IMR-90 (cell line): ENCODE results near the gene ZNF423. TPM values are rescaled to one million over a fixed set of nuclear protein-coding genes. Genes with fewer than 3 reads are reported as not detected.

ENCODE experiments used
- ATAC-seq: fragments of 200-7000 bp; cut with Tn5 transposase; 2 replicates; pipeline ENCODE4 v1.9.1; 2020; ENCODE audit warnings: low read depth, mild to moderate bottlenecking, moderate library complexity
- BruUV-seq: library from RNA; stranded (reverse); fragments of 400-500 nt; replicated peaks from 2 replicates; lab custom pipeline; 2021; lab: Mats Ljungman, UMichigan
- CTCF ChIA-PET: fragments of 300-600 bp; formaldehyde crosslinking; extraction: SDS; loops from one replicate; lab custom pipeline; 2021; ENCODE audit warnings: antibody characterized with exemption; lab: Yijun Ruan, JAX
- POLR2A ChIA-PET: fragments of 300-600 bp; sonication (Branson Sonifier 250); formaldehyde crosslinking; loops from one replicate; lab custom pipeline; 2022; ENCODE audit warnings: antibody characterized with exemption; ENCODE audit not compliant: unreplicated experiment; lab: Charles Lee
- DNase-seq: peaks from one replicate; pipeline ENCODE4 v3.0.0; 2013
- H2AFZ ChIP-seq: replicated peaks from 2 replicates; pipeline ENCODE3; 2013; ENCODE audit warnings: low read length, mild to moderate bottlenecking; ENCODE audit not compliant: poor library complexity
- H2AK5ac ChIP-seq: 2 replicates; pipeline ENCODE4 v1.6.1; 2013; ENCODE audit warnings: low read depth, low read length, inconsistent platforms
- H2AK9ac ChIP-seq: replicated peaks from 2 replicates; pipeline ENCODE3; 2013; ENCODE audit warnings: mild to moderate bottlenecking, low read depth, low read length, moderate library complexity; ENCODE audit not compliant: poor library complexity
- H2BK120ac ChIP-seq: 2 replicates; pipeline ENCODE4 v1.6.1; 2013; ENCODE audit warnings: low read depth, low read length, inconsistent platforms
- H2BK15ac ChIP-seq: 3 replicates; pipeline ENCODE4 v1.6.1; 2013; ENCODE audit warnings: low read depth, low read length, inconsistent platforms
- H2BK20ac ChIP-seq: 2 replicates; pipeline ENCODE4 v1.6.1; 2013; ENCODE audit warnings: low read depth, mild to moderate bottlenecking, inconsistent platforms, low read length, moderate library complexity
- H2BK5ac ChIP-seq: 2 replicates; pipeline ENCODE4 v1.6.1; 2013; ENCODE audit warnings: mild to moderate bottlenecking, low read depth, low read length, inconsistent platforms; ENCODE audit not compliant: poor library complexity, severe bottlenecking
- H3K14ac ChIP-seq: replicated peaks from 2 replicates; pipeline ENCODE4 v1.6.1; 2013; ENCODE audit warnings: low read depth, low read length, inconsistent platforms
- H3K18ac ChIP-seq: 2 replicates; pipeline ENCODE4 v1.6.1; 2013; ENCODE audit warnings: low read depth, low read length, control low read depth
- H3K23ac ChIP-seq: 2 replicates; pipeline ENCODE4 v1.6.1; 2013; ENCODE audit warnings: low read depth, low read length, inconsistent platforms
- H3K27ac ChIP-seq: 2 replicates; pipeline ENCODE4 v1.5.1; 2013; ENCODE audit warnings: mild to moderate bottlenecking, control low read depth, low read length; ENCODE audit not compliant: insufficient read depth
- H3K27me3 ChIP-seq: 2 replicates; pipeline ENCODE4 v1.6.1; 2013; ENCODE audit warnings: low read length; ENCODE audit not compliant: control insufficient read depth, insufficient read depth
- H3K36me3 ChIP-seq: 2 replicates; pipeline ENCODE4 v1.6.1; 2013; ENCODE audit warnings: low read length, mixed read lengths; ENCODE audit not compliant: control insufficient read depth, insufficient read depth
- H3K4ac ChIP-seq: 2 replicates; pipeline ENCODE4 v1.6.1; 2013; ENCODE audit warnings: low read depth, low read length, inconsistent platforms
- H3K4me1 ChIP-seq: 2 replicates; pipeline ENCODE4 v1.6.1; 2013; ENCODE audit warnings: low read length, mixed read lengths; ENCODE audit not compliant: control insufficient read depth, insufficient read depth
- H3K4me2 ChIP-seq: 2 replicates; pipeline ENCODE4 v1.6.1; 2013; ENCODE audit warnings: low read depth, mild to moderate bottlenecking, control low read depth, low read length, moderate library complexity
- H3K4me3 ChIP-seq: 2 replicates; pipeline ENCODE4 v1.5.1; 2013; ENCODE audit warnings: low read depth, mild to moderate bottlenecking, control low read depth, low read length, moderate library complexity; ENCODE audit not compliant: insufficient read depth
- H3K56ac ChIP-seq: 2 replicates; pipeline ENCODE4 v1.6.1; 2013; ENCODE audit warnings: low read length, inconsistent platforms; ENCODE audit not compliant: insufficient read depth; ENCODE audit errors: extremely low read depth
- H3K79me1 ChIP-seq, 2 experiments: 2 replicates each; pipeline ENCODE4 v1.6.1; 2013; ENCODE audit warnings: low read length in 2 of 2, inconsistent platforms in 1 of 2, low read depth in 1 of 2
- H3K9ac ChIP-seq: 2 replicates; pipeline ENCODE4 v1.6.1; 2013; ENCODE audit warnings: low read depth, low read length, control low read depth
- H3K9me1 ChIP-seq: 2 replicates; pipeline ENCODE4 v1.6.1; 2013; ENCODE audit warnings: low read length, inconsistent platforms; ENCODE audit not compliant: insufficient read depth
- H3K9me3 ChIP-seq: 2 replicates; pipeline ENCODE4 v1.6.1; 2013; ENCODE audit warnings: low read length; ENCODE audit not compliant: control insufficient read depth, insufficient read depth
- H4K20me1 ChIP-seq: 2 replicates; pipeline ENCODE4 v1.6.1; 2013; ENCODE audit warnings: low read length, inconsistent platforms; ENCODE audit not compliant: insufficient read depth
- H4K5ac ChIP-seq: 2 replicates; pipeline ENCODE4 v1.6.1; 2013; ENCODE audit warnings: mild to moderate bottlenecking, low read depth, low read length, control low read depth
- H4K8ac ChIP-seq, 2 experiments: 2 replicates each; pipeline ENCODE4 v1.6.1; 2013; ENCODE audit warnings: low read depth in 2 of 2, low read length in 2 of 2, control low read depth in 1 of 2, inconsistent platforms in 1 of 2
- H4K91ac ChIP-seq: 2 replicates; pipeline ENCODE4 v1.6.1; 2013; ENCODE audit warnings: low read depth, low read length, inconsistent platforms; ENCODE audit not compliant: insufficient read depth
- BHLHE40 ChIP-seq: fragments of 150-350 bp; IDR thresholded peaks from 2 replicates; pipeline ENCODE4 v1.6.1; 2016; ENCODE audit warnings: mild to moderate bottlenecking, low read depth, low read length
- CEBPB ChIP-seq: IDR thresholded peaks from 2 replicates; pipeline ENCODE4 v1.6.1; 2012; ENCODE audit warnings: low read depth, low read length, improper control_type of control experiment
- CHD1 ChIP-seq: IDR thresholded peaks from 2 replicates; pipeline ENCODE4 v1.6.1; 2012; ENCODE audit warnings: low read depth, low read length, improper control_type of control experiment
- FOS ChIP-seq: fragments of 150-350 bp; IDR thresholded peaks from 2 replicates; pipeline ENCODE4 v1.6.1; 2016; ENCODE audit warnings: low read depth, low read length
- MAFK ChIP-seq: IDR thresholded peaks from 2 replicates; pipeline ENCODE4 v1.6.1; 2012; ENCODE audit warnings: low read depth, low read length, improper control_type of control experiment
- MAZ ChIP-seq: IDR thresholded peaks from 2 replicates; pipeline ENCODE4 v1.6.1; 2012; ENCODE audit warnings: low read depth, mild to moderate bottlenecking, low read length, improper control_type of control experiment, moderate library complexity, borderline replicate concordance
- MXI1 ChIP-seq: IDR thresholded peaks from 2 replicates; pipeline ENCODE4 v1.6.1; 2012; ENCODE audit warnings: low read depth, mild to moderate bottlenecking, low read length, moderate library complexity, borderline replicate concordance
- NFE2L2 ChIP-seq: fragments of 150-350 bp; IDR thresholded peaks from 2 replicates; pipeline ENCODE4 v1.6.1; 2016; ENCODE audit warnings: low read depth, mild to moderate bottlenecking, low read length
- POLR2A ChIP-seq: IDR thresholded peaks from 2 replicates; pipeline ENCODE4 v1.6.1; 2012; ENCODE audit warnings: mild to moderate bottlenecking, low read depth, low read length
- RAD21 ChIP-seq: IDR thresholded peaks from 2 replicates; pipeline ENCODE4 v1.6.1; 2012; ENCODE audit warnings: low read length, improper control_type of control experiment
- RCOR1 ChIP-seq: IDR thresholded peaks from 2 replicates; pipeline ENCODE4 v1.6.1; 2012; ENCODE audit warnings: mild to moderate bottlenecking, low read length, improper control_type of control experiment; ENCODE audit not compliant: insufficient replicate concordance
- RFX5 ChIP-seq: IDR thresholded peaks from 2 replicates; pipeline ENCODE4 v1.8.0; 2012; ENCODE audit warnings: low read depth, mild to moderate bottlenecking, low read length, moderate library complexity
- SMC3 ChIP-seq: fragments of 150-350 bp; IDR thresholded peaks from 2 replicates; pipeline ENCODE4 v1.6.1; 2016; ENCODE audit warnings: low read depth, mild to moderate bottlenecking, antibody characterized with exemption, low read length, moderate library complexity
- WGBS, 2 experiments: methylation state at CpG; one replicate each; pipeline versions ENCODE4 v1.1.5 to v1.1.7; 2013; ENCODE audit warnings: missing lambda C conversion rate in 2 of 2; ENCODE audit not compliant: insufficient read length in 1 of 2; ENCODE audit errors: extremely low coverage in 2 of 2; 5-methylcytosine and 5-hydroxymethylcytosine counted together
- dilution Hi-C: fragments of 300-500 bp; cut with HindIII; formaldehyde crosslinking; loops from one replicate; pipeline ENCODE4 v1.14.3; 2018; ENCODE audit warnings: low sequenced_read_pairs; ENCODE audit not compliant: unreplicated experiment
- in situ Hi-C: fragments of 300-500 bp; cut with MboI; formaldehyde crosslinking; loops from 3 replicates; pipeline ENCODE4 v1.14.3; 2019; ENCODE audit warnings: low sequenced_read_pairs, inconsistent platforms, mixed read lengths
- intact Hi-C: fragments of 100-400 bp; cut with micrococcal nuclease; formaldehyde crosslinking; loops from 2 replicates; pipeline ENCODE4 v1.10.0; 2022
- polyA plus RNA-seq, 3 experiments: library from polyadenylated mRNA; depleted of rRNA; stranded (reverse); fragments of >200 nt; gene quantifications; 2 replicates each; pipeline ENCODE4 v1.2.3, GENCODE V29; 2012; ENCODE audit warnings: low replicate concordance in 1 of 3
- total RNA-seq: library from RNA; depleted of rRNA; stranded (reverse); fragments of >200 nt; gene quantifications from 2 replicates; pipeline ENCODE4 v1.2.3, GENCODE V29; 2012
- TF ChIP-seq, protein P1 (sequence below): conservative IDR thresholded peaks from 2 replicates; pipeline ENCODE4 v1.5.1; 2012; ENCODE audit warnings: mild to moderate bottlenecking, low read depth, low read length, improper control_type of control experiment
- TF ChIP-seq, protein P2 (sequence below): fragments of 150-350 bp; IDR thresholded peaks from 2 replicates; pipeline ENCODE4 v1.6.1; 2016; ENCODE audit warnings: low read depth, mild to moderate bottlenecking, low read length, moderate library complexity, borderline replicate concordance
- TF ChIP-seq, protein P3 (sequence below): fragments of 150-350 bp; IDR thresholded peaks from 2 replicates; pipeline ENCODE4 v1.6.1; 2017; ENCODE audit warnings: mild to moderate bottlenecking, antibody characterized with exemption, low read length, low read depth

The ZNF423 gene
- total and polyA plus RNA-seq, 2 of the 4 experiments (the other 2 are of a cell fraction), result under 0.01 to 0.10 TPM

DNA sequence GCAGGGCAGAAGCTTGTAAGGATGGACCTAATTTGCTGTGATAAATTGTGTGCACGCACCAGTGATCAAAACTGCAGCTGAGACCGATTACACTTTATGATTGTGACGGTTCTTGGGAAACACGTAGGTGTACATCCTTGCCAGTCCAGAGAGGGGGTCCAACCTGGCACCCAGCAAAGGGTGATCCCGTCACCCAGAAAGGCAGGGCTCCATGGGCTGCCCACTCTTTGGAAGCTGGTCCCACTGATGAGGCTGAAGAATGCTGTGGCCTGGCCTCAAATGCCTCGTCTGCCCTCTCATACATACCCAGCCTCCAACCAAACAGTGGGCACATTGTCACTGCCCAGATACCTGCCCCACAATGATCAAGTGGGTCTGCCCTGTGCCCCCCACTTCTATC lies 350.4 kb downstream of the ZNF423 start:
- no peak overlapping the region for H3K14ac ChIP-seq
- H3K27ac ChIP-seq, result no peak overlapping the region
- 40% methylated on average over 1 of the region's 6 CpGs; no CpG with 5 or more reads in 1 of the 2 experiments for WGBS, 2 experiments
- H2BK5ac ChIP-seq, result no peak overlapping the region
- no peak overlapping the region for H2AFZ ChIP-seq
- H4K91ac ChIP-seq, result no peak overlapping the region
- H3K56ac ChIP-seq, result no peak overlapping the region
- H3K4ac ChIP-seq, result no peak overlapping the region
- H3K36me3 ChIP-seq, result no peaks in the 10 kb centered on the region
- H3K23ac ChIP-seq, result no peak overlapping the region
- no peak overlapping the region for H4K5ac ChIP-seq
- no peak overlapping the region for H3K4me3 ChIP-seq
- H2BK20ac ChIP-seq, result no peak overlapping the region
- no peaks in the 10 kb centered on the region for H3K79me1 ChIP-seq
- ChIA-PET POLR2A (no interaction called here), CTCF (no interaction called here)
- H3K27me3 ChIP-seq, result no peaks in the 10 kb centered on the region
- H3K4me2 ChIP-seq, result no peak overlapping the region
- H3K9ac ChIP-seq, result no peak overlapping the region
- H2BK120ac ChIP-seq, result no peak overlapping the region
- TF ChIP-seq SMC3 (no peak), RCOR1 (no peak), BHLHE40 (no peak), MAFK (no peak), CHD1 (no peak), POLR2A (no peak), CEBPB (no peak), FOS (no peak), MXI1 (no peak), NFE2L2 (no peak), MAZ (no peak), RFX5 (no peak), RAD21 (no peak)
- TF ChIP-seq, protein P1, sequence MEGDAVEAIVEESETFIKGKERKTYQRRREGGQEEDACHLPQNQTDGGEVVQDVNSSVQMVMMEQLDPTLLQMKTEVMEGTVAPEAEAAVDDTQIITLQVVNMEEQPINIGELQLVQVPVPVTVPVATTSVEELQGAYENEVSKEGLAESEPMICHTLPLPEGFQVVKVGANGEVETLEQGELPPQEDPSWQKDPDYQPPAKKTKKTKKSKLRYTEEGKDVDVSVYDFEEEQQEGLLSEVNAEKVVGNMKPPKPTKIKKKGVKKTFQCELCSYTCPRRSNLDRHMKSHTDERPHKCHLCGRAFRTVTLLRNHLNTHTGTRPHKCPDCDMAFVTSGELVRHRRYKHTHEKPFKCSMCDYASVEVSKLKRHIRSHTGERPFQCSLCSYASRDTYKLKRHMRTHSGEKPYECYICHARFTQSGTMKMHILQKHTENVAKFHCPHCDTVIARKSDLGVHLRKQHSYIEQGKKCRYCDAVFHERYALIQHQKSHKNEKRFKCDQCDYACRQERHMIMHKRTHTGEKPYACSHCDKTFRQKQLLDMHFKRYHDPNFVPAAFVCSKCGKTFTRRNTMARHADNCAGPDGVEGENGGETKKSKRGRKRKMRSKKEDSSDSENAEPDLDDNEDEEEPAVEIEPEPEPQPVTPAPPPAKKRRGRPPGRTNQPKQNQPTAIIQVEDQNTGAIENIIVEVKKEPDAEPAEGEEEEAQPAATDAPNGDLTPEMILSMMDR, result no peak
- TF ChIP-seq, protein P2, sequence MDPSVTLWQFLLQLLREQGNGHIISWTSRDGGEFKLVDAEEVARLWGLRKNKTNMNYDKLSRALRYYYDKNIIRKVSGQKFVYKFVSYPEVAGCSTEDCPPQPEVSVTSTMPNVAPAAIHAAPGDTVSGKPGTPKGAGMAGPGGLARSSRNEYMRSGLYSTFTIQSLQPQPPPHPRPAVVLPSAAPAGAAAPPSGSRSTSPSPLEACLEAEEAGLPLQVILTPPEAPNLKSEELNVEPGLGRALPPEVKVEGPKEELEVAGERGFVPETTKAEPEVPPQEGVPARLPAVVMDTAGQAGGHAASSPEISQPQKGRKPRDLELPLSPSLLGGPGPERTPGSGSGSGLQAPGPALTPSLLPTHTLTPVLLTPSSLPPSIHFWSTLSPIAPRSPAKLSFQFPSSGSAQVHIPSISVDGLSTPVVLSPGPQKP, result no peak
- TF ChIP-seq, protein P3, sequence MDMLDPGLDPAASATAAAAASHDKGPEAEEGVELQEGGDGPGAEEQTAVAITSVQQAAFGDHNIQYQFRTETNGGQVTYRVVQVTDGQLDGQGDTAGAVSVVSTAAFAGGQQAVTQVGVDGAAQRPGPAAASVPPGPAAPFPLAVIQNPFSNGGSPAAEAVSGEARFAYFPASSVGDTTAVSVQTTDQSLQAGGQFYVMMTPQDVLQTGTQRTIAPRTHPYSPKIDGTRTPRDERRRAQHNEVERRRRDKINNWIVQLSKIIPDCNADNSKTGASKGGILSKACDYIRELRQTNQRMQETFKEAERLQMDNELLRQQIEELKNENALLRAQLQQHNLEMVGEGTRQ, result no peak
- no peak overlapping the region for H2AK9ac ChIP-seq
- H3K9me3 ChIP-seq, result no peaks in the 10 kb centered on the region
- dilution Hi-C loops (no loop called here), intact Hi-C loops (no loop called here), in situ Hi-C loops (no loop called here)
- H4K8ac ChIP-seq, result no peak overlapping the region
- no peak overlapping the region for H2AK5ac ChIP-seq
- ATAC-seq (no peak), DNase-seq (no peak)
- H3K18ac ChIP-seq, result no peak overlapping the region
- no peak overlapping the region for H2BK15ac ChIP-seq
- H4K20me1 ChIP-seq, result no peaks in the 10 kb centered on the region
- no peaks in the 10 kb centered on the region for H3K9me1 ChIP-seq
- H3K4me1 ChIP-seq, result no peaks in the 10 kb centered on the region
- no TSS peak for BruUV-seq
